GM19043 (cell line): ENCODE measurements around the gene AHSP.
"Not testable (repeated sequence)": the region's sequence is repeated elsewhere in the genome, so short reads cannot be mapped to it uniquely, and the experiment has no call there.

Source experiments
- ATAC-seq: cut with Tn5 transposase; IDR thresholded peaks from one replicate; pipeline ENCODE4 v1.9.1; 2021; ENCODE audit warnings: low read depth; ENCODE audit not compliant: unreplicated experiment

Gene AHSP

GRCh38 chr16:31529937-31530312, 2.2 kb downstream of the AHSP start:
- no peak for ATAC-seq

- ATAC-seq, result no peak
Measured at GRCh38 chr16:31530405-31530804, 2.7 kb downstream of the AHSP start.

GRCh38 chr16:31531096-31531495, 3.4 kb downstream of the AHSP start:
- ATAC-seq, result no peak

DNA sequence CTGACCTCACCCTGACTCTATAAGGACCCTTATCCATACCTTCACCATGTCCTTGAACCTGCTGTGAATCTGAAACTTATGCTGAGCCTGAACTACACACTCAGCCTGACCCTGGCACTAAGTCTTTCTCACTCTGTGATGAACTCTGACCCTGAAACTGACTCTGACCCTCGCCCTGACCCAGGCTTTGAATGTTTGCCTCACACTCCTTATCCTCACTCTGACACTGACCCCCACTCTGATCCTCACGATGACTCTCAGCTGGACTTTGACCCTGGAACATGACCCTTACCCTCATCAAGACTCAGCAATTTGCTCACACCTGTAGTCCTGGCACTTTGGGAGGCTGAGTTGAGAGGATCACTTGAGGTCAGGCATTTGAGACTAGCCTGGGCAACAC, 4.4 kb downstream of the AHSP start:
- ATAC-seq, result no peak

DNA sequence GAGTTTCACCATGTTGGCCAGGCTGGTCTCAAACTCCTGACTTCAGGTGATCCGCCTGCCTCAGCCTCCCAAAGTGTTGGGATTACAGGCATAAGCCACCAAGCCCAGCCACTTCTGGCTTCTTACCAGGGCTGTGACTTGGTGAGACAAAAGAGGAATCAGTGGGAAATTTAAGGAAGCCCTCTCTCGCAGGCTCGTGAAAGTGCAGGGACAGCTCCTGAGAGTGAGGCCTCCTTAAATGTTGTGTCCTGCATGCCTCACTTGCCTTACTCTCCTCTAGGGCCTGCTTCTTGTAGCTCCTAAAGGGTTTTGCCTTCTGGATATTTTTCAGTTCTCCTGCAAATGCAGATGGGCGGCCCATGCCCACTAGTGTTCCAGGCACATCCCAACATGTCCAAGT, 5.2 kb downstream of the AHSP start:
- no peak for ATAC-seq

DNA sequence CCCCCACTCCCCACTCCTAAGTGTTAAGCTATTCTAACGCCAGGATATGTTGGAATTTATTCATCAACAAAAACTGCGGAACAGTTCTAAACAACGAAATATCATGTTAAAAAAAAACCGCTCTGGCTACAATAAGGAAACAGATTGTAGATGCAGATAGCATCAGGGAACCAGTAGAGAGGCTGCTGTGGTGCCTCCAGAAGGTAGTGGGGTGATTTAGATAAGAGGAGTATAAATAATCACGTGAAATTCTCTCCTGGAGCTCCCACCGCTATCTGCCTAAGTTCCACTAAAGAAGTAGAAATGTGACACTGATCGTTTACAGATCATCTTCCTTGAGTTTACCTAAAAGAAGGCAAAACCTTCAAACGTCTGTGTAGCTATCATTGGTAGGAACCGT, 8.0 kb downstream of the AHSP start:
- ATAC-seq, result no peak

- ATAC-seq, result no peak
Measured at GRCh38 chr16:31536804-31537361, 9.2 kb downstream of the AHSP start.

- ATAC-seq, result no peak
Measured at GRCh38 chr16:31537362-31538242, 9.9 kb downstream of the AHSP start.

GRCh38 chr16:31538243-31538598, 10.5 kb downstream of the AHSP start:
- not testable (repeated sequence) for ATAC-seq

GRCh38 chr16:31539762-31540161, 12.1 kb downstream of the AHSP start:
- not testable (repeated sequence) for ATAC-seq

DNA sequence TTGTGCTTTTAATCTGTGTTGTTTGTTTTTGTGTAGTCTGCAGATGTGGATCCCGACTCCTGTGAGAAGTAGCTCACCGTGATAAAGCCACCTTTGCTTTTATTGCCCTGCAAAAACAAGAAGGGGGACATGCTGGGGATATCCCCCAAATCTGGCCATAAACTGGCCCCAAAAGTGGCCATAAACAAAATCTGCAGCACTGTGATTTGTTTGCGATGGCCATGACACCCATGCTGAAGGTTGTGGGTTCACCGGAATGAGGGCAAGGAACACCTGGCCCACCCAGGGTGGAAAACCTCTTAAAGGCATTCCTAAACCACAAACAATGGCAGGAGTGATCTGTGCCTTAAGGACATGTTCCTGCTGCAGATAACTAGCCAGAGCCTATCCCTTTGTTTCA, 15.1 kb downstream of the AHSP start:
- ATAC-seq, result no peak

DNA sequence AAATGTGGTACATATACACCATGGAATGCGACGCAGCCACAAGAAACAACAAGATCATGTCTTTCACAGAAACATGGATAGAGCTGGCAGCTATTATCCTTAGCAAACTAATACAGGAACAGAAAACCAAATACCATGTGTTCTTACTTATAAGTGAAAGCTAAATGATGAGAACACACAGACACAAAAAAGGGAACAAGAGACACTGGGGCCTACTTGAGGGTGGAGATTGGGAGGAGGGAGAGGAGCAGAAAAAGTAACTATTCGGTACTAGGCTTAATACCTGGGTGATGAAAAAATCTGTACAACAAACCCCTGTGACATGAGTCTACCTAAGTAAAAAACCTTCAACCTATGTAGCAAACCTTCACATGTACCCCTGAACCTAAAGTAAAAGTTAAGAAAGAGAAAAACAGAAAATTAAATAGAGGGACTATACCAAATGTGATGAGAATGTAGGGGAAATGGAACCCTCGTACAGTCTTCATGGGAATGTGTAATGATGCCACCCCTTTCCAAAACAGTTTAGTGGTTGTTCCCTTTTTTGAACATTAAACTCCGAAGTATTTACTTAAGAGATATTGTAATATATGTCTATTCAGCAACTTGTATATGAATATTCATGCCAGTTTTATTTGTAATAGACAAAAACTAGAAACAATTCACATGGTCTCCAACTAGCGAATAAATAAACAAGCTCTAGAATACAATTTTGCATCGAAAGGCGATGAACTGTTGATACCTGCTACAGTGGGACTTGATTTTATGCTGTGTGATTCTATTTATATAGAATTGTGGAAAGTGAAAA, 33.9 kb downstream of the AHSP start:
- ATAC-seq, result no peak

DNA sequence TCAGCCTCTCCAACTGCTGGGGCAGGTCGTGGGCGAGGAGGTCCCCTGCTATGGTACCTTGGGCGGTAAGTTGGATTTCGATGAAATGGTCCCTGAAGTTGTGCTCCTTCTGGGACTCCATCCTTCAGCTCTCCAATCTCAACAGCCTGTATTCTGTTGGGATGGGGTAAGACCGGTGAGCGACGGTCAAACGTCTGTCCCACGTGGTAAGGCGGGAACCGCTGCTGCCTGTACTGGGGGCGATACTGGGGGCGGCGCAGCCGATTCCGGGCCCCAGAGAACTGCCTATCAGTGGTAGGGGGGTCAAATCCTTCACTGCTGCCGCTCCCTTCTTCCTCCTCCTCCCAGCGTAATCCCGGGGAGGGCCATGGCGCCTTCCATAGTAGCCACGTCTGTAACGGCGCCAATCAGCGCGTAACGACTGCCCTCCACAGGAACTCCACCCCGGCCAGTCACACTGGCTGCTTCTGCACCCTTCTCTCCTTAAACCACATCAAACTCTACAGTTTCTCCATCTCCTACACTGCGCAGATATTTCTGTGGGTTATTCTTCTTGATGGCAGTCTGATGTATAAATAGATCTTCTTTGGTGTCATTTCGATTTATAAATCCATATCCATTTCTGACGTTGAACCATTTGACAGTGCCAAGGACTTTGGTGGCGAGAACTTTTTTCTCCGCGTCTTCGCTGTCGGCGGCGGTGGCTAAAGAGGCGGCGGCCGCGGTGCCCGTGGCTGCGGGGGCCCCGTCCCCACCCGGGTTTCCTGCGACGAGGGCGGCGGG, 41.1 kb downstream of the AHSP start:
- ATAC-seq, result no peak

DNA sequence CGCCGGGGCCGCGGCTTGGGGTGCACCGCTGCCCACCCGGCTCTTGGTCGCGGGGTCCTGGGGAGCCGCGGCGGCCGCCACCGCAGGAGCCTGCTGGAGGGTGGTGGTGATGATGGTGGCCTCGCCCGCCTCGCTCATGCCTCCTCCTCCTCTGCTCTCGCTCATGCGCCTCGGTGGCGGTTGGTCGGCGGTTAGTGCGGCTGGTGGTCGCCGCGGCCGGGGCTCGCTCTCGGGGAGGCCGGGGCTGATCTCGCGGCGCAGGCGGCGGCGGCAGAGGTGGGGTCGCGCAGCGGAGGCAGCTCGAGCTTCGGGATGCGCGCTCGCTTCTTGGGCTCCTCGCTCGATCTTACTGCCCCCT, 41.6 kb downstream of the AHSP start:
- ATAC-seq, result no peak

DNA sequence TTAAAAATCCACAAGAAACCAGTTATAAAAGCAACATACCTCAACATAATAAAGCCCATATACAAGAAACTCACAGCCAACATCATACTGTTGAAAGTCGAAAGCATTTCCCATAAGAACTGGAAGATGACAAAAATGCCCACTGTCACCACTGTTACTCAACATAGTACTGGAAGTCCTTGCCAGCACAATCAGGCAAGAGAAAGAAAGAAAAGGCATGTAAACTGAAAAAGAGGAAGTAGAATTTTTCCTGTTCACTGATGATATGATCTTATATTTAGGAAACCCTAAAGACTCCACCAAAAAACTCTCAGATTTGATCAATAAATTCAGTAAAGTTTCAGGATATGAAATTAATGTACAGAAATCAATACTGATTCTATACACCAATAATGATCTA, 45.1 kb downstream of the AHSP start:
- no peak for ATAC-seq

DNA sequence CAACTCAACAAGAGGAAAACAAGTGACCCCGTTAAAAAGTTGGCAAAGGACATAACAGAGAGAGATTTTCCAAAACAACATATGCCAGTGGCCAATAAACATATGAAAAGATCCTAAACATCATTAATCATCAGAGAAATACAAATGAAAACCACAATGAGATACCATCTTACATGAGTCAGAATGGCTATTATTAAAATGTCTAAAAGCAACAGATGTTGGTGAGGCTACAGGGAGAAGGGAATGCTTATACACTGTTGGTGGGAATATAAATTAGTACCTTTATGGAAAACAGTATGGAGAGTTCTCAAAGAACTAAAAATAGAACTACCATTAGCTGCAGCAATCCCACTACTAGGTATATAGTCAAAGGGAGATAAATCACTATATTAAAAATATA, 46.5 kb downstream of the AHSP start:
- not testable (repeated sequence) for ATAC-seq

GRCh38 chr16:31577411-31577810, 49.7 kb downstream of the AHSP start:
- no peak for ATAC-seq
